Muscle of leg (tissue), 11 donors: ENCODE results near the gene SLC43A2. TPM values are rescaled to one million over a fixed set of nuclear protein-coding genes. Genes with fewer than 3 reads are reported as not detected.

Experiments
- DNase-seq: peaks from one replicate; pipeline ENCODE4 v3.0.0; 2013
- H3K27ac ChIP-seq: one replicate; pipeline ENCODE4 v1.5.1; 2013; ENCODE audit warnings: mild to moderate bottlenecking, low read length, control low read depth
- H3K27me3 ChIP-seq: one replicate; pipeline ENCODE4 v1.6.1; 2013; ENCODE audit warnings: low read length; ENCODE audit not compliant: control insufficient read depth, insufficient read depth
- H3K36me3 ChIP-seq: one replicate; pipeline ENCODE4 v1.6.1; 2013; ENCODE audit warnings: low read length; ENCODE audit not compliant: control insufficient read depth, insufficient read depth
- H3K4me1 ChIP-seq: one replicate; pipeline ENCODE4 v1.6.1; 2013; ENCODE audit warnings: low read length; ENCODE audit not compliant: control insufficient read depth, insufficient read depth
- H3K4me3 ChIP-seq: one replicate; pipeline ENCODE4 v1.5.1; 2013; ENCODE audit warnings: low read length, control low read depth
- H3K9me3 ChIP-seq: replicated peaks from 2 replicates; pipeline ENCODE4 v1.6.1; 2013; ENCODE audit warnings: low read depth, low read length; ENCODE audit not compliant: control insufficient read depth
- WGBS: methylation state at CpG from one replicate; pipeline ENCODE4 v1.1.5; 2013; ENCODE audit warnings: missing lambda C conversion rate; ENCODE audit not compliant: insufficient coverage; 5-methylcytosine and 5-hydroxymethylcytosine counted together
- polyA plus RNA-seq, 8 donors: library from polyadenylated mRNA; unstranded; fragments of 120-200 nt; gene quantifications; one replicate each; pipeline versions ENCODE4 v1.2.1 to v1.2.3, GENCODE V29; 2013; ENCODE audit warnings: inconsistent platforms in 1 of 8, low replicate concordance in 1 of 8; ENCODE audit not compliant: insufficient read length in 8 of 8, insufficient read depth in 1 of 8
- total RNA-seq: library from RNA; stranded (reverse); fragments of 120-200 nt; gene quantifications from one replicate; pipeline ENCODE4 v1.2.4, GENCODE V29; 2013

SLC43A2 gene
- total and polyA plus RNA-seq, 9 donors = 3.4 to 8.6 (median 3.8) TPM

GRCh38 chr17:1605681-1606351 lies 22.8 kb downstream of the SLC43A2 start:
- no peak overlapping the region for H3K4me3 ChIP-seq
- DNase-seq = no peak
- no peak overlapping the region for H3K27ac ChIP-seq
- 93% methylated on average over 13 of the region's 19 CpGs for WGBS
- H3K27me3 ChIP-seq = peaks cover 2% of the 10 kb centered on the region
- H3K9me3 ChIP-seq = peaks cover 10% of the 10 kb centered on the region
- H3K36me3 ChIP-seq = no peaks in the 10 kb centered on the region
- H3K4me1 ChIP-seq = peaks cover 24% of the 10 kb centered on the region

GRCh38 chr17:1604831-1605528 lies 23.7 kb downstream of the SLC43A2 start:
- Histone ChIP-seq H3K4me3 (no peak overlapping the region), H3K9me3 (peaks cover 10% of the 10 kb centered on the region), H3K27me3 (peaks cover 2% of the 10 kb centered on the region), H3K36me3 (no peaks in the 10 kb centered on the region), H3K27ac (peak overlapping the region; percentile 20), H3K4me1 (peaks cover 24% of the 10 kb centered on the region)
- DNase-seq = peak; percentile 52
- 29% methylated on average over 29 of the region's 35 CpGs for whole genome bisulfite sequencing

- Histone ChIP-seq H3K9me3 (peaks cover 10% of the 10 kb centered on the region), H3K4me1 (peaks cover 18% of the 10 kb centered on the region), H3K4me3 (no peak overlapping the region), H3K27me3 (peaks cover 2% of the 10 kb centered on the region), H3K36me3 (no peaks in the 10 kb centered on the region), H3K27ac (no peak overlapping the region)
- no peak for DNase-seq
- 94% methylated on average over 14 of the region's 14 CpGs for WGBS
Observed at GRCh38 chr17:1601571-1601970, 27.1 kb downstream of the SLC43A2 start.

- Histone ChIP-seq H3K9me3 (peaks cover 10% of the 10 kb centered on the region), H3K4me3 (no peak overlapping the region), H3K36me3 (no peaks in the 10 kb centered on the region), H3K4me1 (no peaks in the 10 kb centered on the region), H3K27me3 (no peaks in the 10 kb centered on the region), H3K27ac (no peak overlapping the region)
- 65% methylated on average over 3 of the region's 8 CpGs for WGBS
- no peak for DNase-seq
Observed at GRCh38 chr17:1598399-1599095, 30.1 kb downstream of the SLC43A2 start.

GRCh38 chr17:1597861-1598342 lies 30.7 kb downstream of the SLC43A2 start:
- WGBS = 88% methylated on average over 14 of the region's 14 CpGs
- DNase-seq = no peak
- Histone ChIP-seq H3K27me3 (no peaks in the 10 kb centered on the region), H3K27ac (no peak overlapping the region), H3K4me3 (no peak overlapping the region), H3K9me3 (peaks cover 10% of the 10 kb centered on the region), H3K4me1 (peaks cover 5% of the 10 kb centered on the region), H3K36me3 (no peaks in the 10 kb centered on the region)

GRCh38 chr17:1593630-1593931 lies 35.1 kb downstream of the SLC43A2 start:
- H3K36me3 ChIP-seq = no peaks in the 10 kb centered on the region
- H3K27me3 ChIP-seq = no peaks in the 10 kb centered on the region
- H3K4me3 ChIP-seq = no peak overlapping the region
- H3K27ac ChIP-seq = no peak overlapping the region
- no peak for DNase-seq
- 100% methylated on average over 1 of the region's 5 CpGs for WGBS
- peaks cover 13% of the 10 kb centered on the region for H3K4me1 ChIP-seq
- H3K9me3 ChIP-seq = no peaks in the 10 kb centered on the region

DNA sequence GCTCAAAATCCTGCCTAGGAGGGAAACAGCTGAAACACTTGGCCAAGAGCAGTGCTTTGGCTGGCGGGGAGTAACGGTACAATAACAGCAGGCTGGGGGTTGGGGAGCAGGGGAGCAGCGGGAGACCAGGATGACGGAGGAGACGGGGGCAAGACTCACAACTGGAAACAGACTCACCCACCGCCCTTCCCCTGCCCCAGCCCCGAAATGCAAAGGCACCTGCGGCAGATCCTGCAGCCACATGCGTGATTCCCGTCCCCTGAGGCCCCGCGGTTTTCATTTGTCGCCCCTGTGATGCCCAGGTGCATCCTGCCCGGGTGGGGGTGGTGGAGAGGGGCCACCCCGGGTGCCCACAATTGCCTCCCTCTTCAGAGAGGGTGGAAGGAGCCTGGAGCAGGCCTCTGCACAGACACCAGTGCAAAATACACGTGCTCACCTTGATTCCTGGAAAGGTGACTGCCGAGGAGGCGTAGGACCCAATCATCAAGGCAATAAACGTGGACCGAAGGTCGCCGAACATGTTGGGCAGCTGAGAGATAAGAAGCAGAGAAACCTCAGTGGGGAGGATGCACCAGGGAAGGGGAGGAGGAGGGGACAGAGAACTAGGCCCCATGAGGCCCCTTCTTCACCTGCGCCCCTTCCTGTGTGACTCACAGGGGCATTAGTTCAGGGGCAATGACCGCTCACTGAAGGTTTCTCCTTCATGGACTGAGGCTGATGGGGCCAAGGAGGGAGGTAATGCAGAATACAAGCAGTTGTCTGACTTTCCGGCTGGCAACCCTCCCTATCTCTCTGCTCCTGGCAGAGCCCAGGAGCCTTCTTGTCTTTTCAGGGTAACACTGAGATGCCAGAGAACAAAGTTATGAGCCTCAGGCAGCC lies 35.6 kb downstream of the SLC43A2 start:
- peaks cover 13% of the 10 kb centered on the region for H3K4me1 ChIP-seq
- no peak overlapping the region for H3K4me3 ChIP-seq
- H3K27me3 ChIP-seq = no peaks in the 10 kb centered on the region
- DNase-seq = peak; percentile 56
- no peak overlapping the region for H3K27ac ChIP-seq
- WGBS = 41% methylated on average over 9 of the region's 25 CpGs
- H3K36me3 ChIP-seq = no peaks in the 10 kb centered on the region
- no peaks in the 10 kb centered on the region for H3K9me3 ChIP-seq

- Histone ChIP-seq H3K36me3 (no peaks in the 10 kb centered on the region), H3K4me3 (no peak overlapping the region), H3K27ac (no peak overlapping the region), H3K27me3 (no peaks in the 10 kb centered on the region), H3K9me3 (no peaks in the 10 kb centered on the region), H3K4me1 (peaks cover 21% of the 10 kb centered on the region)
- 87% methylated on average over 22 of the region's 40 CpGs for WGBS
- no peak for DNase-seq
Observed at GRCh38 chr17:1591474-1592090, 37.1 kb downstream of the SLC43A2 start.

DNA sequence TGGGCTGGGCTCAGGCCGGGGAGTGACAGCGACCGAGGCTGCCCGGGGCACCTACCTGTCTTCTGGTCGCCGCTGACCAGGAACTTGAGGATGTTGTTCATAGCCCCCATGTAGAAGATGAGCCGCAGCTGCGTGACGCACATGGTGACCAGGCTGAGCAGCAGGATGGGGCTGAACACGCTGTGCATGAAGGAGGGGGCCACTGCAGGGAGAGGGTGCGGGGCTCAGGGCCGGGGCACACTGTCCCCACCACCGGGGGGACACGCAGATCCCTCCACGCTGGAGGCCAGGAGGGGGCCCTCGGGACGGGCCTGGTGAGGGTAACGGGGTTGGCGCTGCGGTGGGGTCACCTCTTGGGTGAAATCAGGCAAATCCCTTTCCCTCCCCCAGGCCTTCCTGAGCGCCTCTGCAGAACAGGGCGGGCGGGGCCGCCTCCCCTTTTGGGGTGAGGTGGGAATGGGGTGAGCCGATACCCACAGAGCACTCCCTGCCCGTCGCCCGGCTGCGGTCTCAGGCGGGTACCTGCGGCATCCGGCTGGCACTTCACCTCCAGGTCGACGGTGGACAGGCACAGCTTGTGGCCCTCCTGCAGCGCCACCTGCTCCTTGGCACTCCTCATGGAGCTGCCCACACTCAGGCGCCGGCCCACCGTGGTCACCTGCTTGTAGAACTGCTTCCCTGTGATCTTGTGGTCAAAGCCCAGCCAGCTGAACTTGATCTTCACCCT lies 37.7 kb downstream of the SLC43A2 start:
- peaks cover 27% of the 10 kb centered on the region for H3K4me1 ChIP-seq

More for the DNA sequence above, 37.7 kb downstream of the SLC43A2 start:
- Histone ChIP-seq H3K27ac (no peak overlapping the region), H3K36me3 (no peaks in the 10 kb centered on the region), H3K9me3 (no peaks in the 10 kb centered on the region), H3K4me3 (no peak overlapping the region), H3K27me3 (no peaks in the 10 kb centered on the region)
- 83% methylated on average over 29 of the region's 38 CpGs for WGBS
- no peak for DNase-seq
